ENCODE data around the gene TYRO3.

The TYRO3 gene

GRCh38 chr15:41570764-41571163 lies 11.8 kb downstream of the TYRO3 start:
- no peak for ATAC-seq (ENCODE audit: low read depth)
- 0 out of 2 replicates have a peak, but pooled peaks cover 3% of the 10 kb centered on the region for H3K36me3 ChIP-seq (ENCODE audit: low read depth)
- H3K9me3 ChIP-seq (ENCODE audit: severe bottlenecking): no peaks in the 10 kb centered on the region

DNA sequence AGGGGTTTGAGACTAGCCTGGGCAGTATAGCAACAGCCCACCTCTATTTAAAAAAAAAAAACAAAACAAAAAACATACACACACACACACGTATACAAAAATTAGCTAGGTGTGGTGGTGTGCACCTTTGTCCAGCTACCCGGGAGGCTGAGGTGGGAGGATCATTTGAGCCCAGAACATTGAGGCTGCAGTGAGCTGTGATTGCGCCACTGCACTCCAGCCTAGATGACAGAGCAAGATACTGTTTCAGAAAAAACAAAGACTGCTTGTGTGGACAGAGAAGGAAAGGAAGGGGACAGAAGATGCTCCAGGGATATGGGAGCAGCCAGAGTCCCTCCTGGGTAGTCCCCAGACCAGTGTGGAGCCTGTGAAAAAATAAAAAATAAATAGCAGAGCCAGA lies 12.9 kb downstream of the TYRO3 start:
- ATAC-seq (ENCODE audit: low read depth): no peak
- no peaks in the 10 kb centered on the region for H3K27me3 ChIP-seq (ENCODE audit: insufficient read depth, poor library complexity, severe bottlenecking)
- no peak overlapping the region for H3K4me3 ChIP-seq (ENCODE audit: severe bottlenecking)
- H3K36me3 ChIP-seq (ENCODE audit: low read depth): 0 out of 2 replicates have a peak, but pooled peaks cover 3% of the 10 kb centered on the region
- no peaks in the 10 kb centered on the region for H3K4me1 ChIP-seq (ENCODE audit: insufficient read depth, poor library complexity, severe bottlenecking)
- no peak for DNase-seq (ENCODE audit: low spot score)
- H3K9me3 ChIP-seq (ENCODE audit: severe bottlenecking): no peaks in the 10 kb centered on the region
- no peak overlapping the region for H3K27ac ChIP-seq (ENCODE audit: poor library complexity, severe bottlenecking)
- TF ChIP-seq CTCF (IDR thresholded peaks at IDR 0.05; ENCODE audit: poor library complexity, severe bottlenecking): no peak

More at GRCh38 chr15:41570764-41571163, 11.8 kb downstream of the TYRO3 start:
- Histone ChIP-seq H3K4me3 (ENCODE audit: severe bottlenecking) (no peak overlapping the region), H3K4me1 (ENCODE audit: insufficient read depth, poor library complexity, severe bottlenecking) (no peaks in the 10 kb centered on the region), H3K27me3 (ENCODE audit: insufficient read depth, poor library complexity, severe bottlenecking) (no peaks in the 10 kb centered on the region), H3K27ac (ENCODE audit: poor library complexity, severe bottlenecking) (no peak overlapping the region)
- TF ChIP-seq CTCF (IDR thresholded peaks at IDR 0.05; ENCODE audit: poor library complexity, severe bottlenecking): no peak
- no peak for DNase-seq (ENCODE audit: low spot score)

DNA sequence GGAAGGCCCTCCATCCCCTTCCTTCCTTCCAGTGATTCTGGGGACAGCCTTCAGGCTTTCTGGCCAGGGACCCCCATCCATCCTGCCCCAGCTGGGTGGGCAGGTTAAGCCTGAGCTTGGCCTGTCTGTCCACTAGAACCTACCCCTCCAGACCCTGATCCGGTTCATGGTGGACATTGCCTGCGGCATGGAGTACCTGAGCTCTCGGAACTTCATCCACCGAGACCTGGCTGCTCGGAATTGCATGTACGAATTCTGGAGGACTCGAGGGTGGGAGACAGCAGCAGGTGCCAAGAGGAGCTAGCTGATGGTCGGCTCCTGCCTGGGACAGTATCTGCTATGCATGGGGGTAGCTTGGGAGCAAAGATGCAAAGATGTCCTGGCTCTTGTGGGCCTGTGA lies 13.9 kb downstream of the TYRO3 start:
- Histone ChIP-seq H3K27me3 (ENCODE audit: insufficient read depth, poor library complexity, severe bottlenecking) (no peaks in the 10 kb centered on the region), H3K4me3 (ENCODE audit: severe bottlenecking) (no peak overlapping the region), H3K4me1 (ENCODE audit: insufficient read depth, poor library complexity, severe bottlenecking) (no peaks in the 10 kb centered on the region), H3K36me3 (ENCODE audit: low read depth) (0 out of 2 replicates have a peak, but pooled peaks cover 3% of the 10 kb centered on the region), H3K27ac (ENCODE audit: poor library complexity, severe bottlenecking) (no peak overlapping the region), H3K9me3 (ENCODE audit: severe bottlenecking) (no peaks in the 10 kb centered on the region)
- no peak for TF ChIP-seq CTCF (IDR thresholded peaks at IDR 0.05; ENCODE audit: poor library complexity, severe bottlenecking)
- ATAC-seq (ENCODE audit: low read depth) (no peak), DNase-seq (ENCODE audit: low spot score) (no peak)

DNA sequence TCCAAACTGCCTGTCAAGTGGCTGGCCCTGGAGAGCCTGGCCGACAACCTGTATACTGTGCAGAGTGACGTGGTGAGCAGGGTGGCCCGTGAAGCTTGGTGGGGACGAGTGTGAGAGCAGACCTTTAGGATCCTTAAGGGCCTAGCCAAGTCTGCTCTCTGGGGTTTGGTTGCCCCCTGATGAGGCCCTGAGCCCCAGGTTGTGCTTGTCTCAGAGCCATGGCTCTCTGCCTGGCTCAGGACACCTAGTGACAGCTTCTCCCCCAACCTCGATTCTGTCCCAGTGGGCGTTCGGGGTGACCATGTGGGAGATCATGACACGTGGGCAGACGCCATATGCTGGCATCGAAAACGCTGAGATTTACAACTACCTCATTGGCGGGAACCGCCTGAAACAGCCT lies 14.4 kb downstream of the TYRO3 start:
- H3K9me3 ChIP-seq (ENCODE audit: severe bottlenecking): no peaks in the 10 kb centered on the region
- H3K36me3 ChIP-seq (ENCODE audit: low read depth): 0 out of 2 replicates have a peak, but pooled peaks cover 3% of the 10 kb centered on the region
- DNase-seq (ENCODE audit: low spot score): no peak
- no peak overlapping the region for H3K27ac ChIP-seq (ENCODE audit: poor library complexity, severe bottlenecking)
- no peak for TF ChIP-seq CTCF (IDR thresholded peaks at IDR 0.05; ENCODE audit: poor library complexity, severe bottlenecking)
- H3K4me1 ChIP-seq (ENCODE audit: insufficient read depth, poor library complexity, severe bottlenecking): no peaks in the 10 kb centered on the region
- no peak overlapping the region for H3K4me3 ChIP-seq (ENCODE audit: severe bottlenecking)
- no peak for ATAC-seq (ENCODE audit: low read depth)
- no peaks in the 10 kb centered on the region for H3K27me3 ChIP-seq (ENCODE audit: insufficient read depth, poor library complexity, severe bottlenecking)

GRCh38 chr15:41574158-41574557 lies 15.1 kb downstream of the TYRO3 start:
- no peak for ATAC-seq (ENCODE audit: low read depth)
- no peak overlapping the region for H3K27ac ChIP-seq (ENCODE audit: poor library complexity, severe bottlenecking)
- DNase-seq (ENCODE audit: low spot score): no peak
- H3K36me3 ChIP-seq (ENCODE audit: low read depth): 0 out of 2 replicates have a peak, but pooled peaks cover 3% of the 10 kb centered on the region
- H3K4me3 ChIP-seq (ENCODE audit: severe bottlenecking): no peak overlapping the region
- no peaks in the 10 kb centered on the region for H3K27me3 ChIP-seq (ENCODE audit: insufficient read depth, poor library complexity, severe bottlenecking)
- no peak for TF ChIP-seq CTCF (IDR thresholded peaks at IDR 0.05; ENCODE audit: poor library complexity, severe bottlenecking)
- no peaks in the 10 kb centered on the region for H3K4me1 ChIP-seq (ENCODE audit: insufficient read depth, poor library complexity, severe bottlenecking)
- H3K9me3 ChIP-seq (ENCODE audit: severe bottlenecking): no peaks in the 10 kb centered on the region

All from RWPE2 (cell line).